ENCODE data around the gene SPHK2.

DNA sequence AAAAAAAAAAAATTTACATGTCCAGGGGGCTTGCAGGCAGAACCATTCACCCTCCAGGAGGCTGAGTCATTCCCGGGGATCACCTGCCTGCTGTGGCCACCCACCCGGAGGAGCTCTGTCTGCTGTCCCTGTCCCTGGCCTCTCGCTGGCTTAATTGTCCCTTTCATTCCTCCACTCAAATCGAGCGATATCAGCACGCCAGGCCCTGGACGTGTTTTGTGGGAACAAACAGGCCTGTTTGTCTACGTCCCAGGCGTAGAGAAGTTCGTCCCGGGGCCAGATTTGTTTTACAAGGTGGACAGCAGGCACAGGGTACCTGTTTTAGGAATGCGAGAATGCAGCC, 46.2 kb upstream of the SPHK2 start:
- no peak for TF ChIP-seq EZH2 (IDR thresholded peaks at IDR 0.05; ENCODE audit: borderline replicate concordance, low read depth, low read length, severe bottlenecking)
- TF ChIP-seq, protein P1, sequence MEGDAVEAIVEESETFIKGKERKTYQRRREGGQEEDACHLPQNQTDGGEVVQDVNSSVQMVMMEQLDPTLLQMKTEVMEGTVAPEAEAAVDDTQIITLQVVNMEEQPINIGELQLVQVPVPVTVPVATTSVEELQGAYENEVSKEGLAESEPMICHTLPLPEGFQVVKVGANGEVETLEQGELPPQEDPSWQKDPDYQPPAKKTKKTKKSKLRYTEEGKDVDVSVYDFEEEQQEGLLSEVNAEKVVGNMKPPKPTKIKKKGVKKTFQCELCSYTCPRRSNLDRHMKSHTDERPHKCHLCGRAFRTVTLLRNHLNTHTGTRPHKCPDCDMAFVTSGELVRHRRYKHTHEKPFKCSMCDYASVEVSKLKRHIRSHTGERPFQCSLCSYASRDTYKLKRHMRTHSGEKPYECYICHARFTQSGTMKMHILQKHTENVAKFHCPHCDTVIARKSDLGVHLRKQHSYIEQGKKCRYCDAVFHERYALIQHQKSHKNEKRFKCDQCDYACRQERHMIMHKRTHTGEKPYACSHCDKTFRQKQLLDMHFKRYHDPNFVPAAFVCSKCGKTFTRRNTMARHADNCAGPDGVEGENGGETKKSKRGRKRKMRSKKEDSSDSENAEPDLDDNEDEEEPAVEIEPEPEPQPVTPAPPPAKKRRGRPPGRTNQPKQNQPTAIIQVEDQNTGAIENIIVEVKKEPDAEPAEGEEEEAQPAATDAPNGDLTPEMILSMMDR (IDR thresholded peaks at IDR 0.05; ENCODE audit: borderline replicate concordance, extremely low read depth, low read length, poor library complexity, severe bottlenecking): no peak

Data from DND-41 (cell line).